ENCODE data around the gene LRATD1. TPM values are rescaled to one million over a fixed set of nuclear protein-coding genes. Genes with fewer than 3 reads are reported as not detected.

Gene LRATD1
- total RNA-seq, 2 experiments from 2014 or later, result not detected

DNA sequence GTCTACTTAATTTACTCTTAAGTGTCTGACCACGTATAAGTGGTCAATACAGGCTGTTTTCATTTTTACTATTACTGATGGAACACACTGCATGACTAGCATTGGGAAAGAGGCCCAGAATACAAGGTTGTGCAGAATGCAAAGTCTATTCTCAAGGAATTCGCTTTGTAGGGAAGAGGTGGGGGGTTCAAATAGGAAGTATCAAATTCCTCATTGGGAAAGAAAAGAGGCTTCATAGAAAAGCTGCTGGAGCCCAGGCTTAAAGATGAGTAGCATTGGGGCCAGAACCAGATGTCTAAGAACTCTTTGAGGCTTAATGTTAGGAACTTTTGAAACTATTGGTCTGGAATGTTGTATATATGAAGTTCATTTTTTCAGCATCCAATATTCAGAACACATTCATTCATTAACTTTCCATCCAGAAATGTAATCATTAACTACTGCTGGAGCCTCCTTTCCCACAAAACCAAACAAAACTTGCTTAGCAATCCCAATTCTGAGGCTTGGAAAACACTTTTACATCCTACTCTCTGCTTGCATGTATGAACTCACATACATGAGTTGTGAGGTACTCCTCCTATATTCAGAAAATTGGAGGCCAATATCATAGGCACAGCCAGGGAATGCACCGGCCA lies 994 bp upstream of the LRATD1 start:
- TF ChIP-seq, protein P1, sequence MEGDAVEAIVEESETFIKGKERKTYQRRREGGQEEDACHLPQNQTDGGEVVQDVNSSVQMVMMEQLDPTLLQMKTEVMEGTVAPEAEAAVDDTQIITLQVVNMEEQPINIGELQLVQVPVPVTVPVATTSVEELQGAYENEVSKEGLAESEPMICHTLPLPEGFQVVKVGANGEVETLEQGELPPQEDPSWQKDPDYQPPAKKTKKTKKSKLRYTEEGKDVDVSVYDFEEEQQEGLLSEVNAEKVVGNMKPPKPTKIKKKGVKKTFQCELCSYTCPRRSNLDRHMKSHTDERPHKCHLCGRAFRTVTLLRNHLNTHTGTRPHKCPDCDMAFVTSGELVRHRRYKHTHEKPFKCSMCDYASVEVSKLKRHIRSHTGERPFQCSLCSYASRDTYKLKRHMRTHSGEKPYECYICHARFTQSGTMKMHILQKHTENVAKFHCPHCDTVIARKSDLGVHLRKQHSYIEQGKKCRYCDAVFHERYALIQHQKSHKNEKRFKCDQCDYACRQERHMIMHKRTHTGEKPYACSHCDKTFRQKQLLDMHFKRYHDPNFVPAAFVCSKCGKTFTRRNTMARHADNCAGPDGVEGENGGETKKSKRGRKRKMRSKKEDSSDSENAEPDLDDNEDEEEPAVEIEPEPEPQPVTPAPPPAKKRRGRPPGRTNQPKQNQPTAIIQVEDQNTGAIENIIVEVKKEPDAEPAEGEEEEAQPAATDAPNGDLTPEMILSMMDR (IDR thresholded peaks at IDR 0.05), result no peak
- CTCF ChIA-PET, result no interaction called here
- H3K27ac Mint-ChIP-seq, result no peak overlapping the region
- POLR2A ChIA-PET, result no interaction called here
- DNase-seq (no peak), ATAC-seq (no peak)
- peaks cover 35% of the 10 kb centered on the region for H3K27me3 Mint-ChIP-seq
- H3K9me3 Mint-ChIP-seq, result peaks cover 3% of the 10 kb centered on the region
- H3K36me3 Mint-ChIP-seq (ENCODE audit: low read depth), result peaks cover 3% of the 10 kb centered on the region
- H3K4me3 Mint-ChIP-seq, result no peak overlapping the region
- intact Hi-C loops (cut with micrococcal nuclease), result no loop called here
- peaks cover 3% of the 10 kb centered on the region for H3K4me1 Mint-ChIP-seq (ENCODE audit: low read depth)

DNA sequence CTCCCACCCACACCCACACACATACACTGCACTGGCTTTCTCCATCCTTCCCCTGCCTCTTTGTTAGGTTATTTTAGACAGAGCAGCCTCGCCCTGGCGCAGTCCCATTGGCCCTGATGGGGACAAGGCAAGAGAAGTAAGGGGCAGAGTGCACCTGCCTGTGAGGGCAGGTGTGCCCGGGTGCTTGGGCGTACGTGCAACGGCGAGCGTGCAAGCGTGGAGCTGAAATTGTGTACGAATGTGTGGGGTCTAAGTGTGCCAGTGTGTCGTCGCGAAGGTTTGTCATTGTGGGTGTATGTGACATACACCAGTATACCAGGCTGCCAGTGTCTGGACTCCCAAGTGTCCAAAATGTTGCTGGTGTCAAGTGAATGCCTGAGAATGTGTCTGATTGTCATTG lies 544 bp downstream of the LRATD1 start:
- ChIA-PET POLR2A (no interaction called here), CTCF (no interaction called here)
- Mint-ChIP-seq H3K4me1 (ENCODE audit: low read depth) (peaks cover 3% of the 10 kb centered on the region), H3K36me3 (ENCODE audit: low read depth) (peaks cover 3% of the 10 kb centered on the region), H3K9me3 (peaks cover 3% of the 10 kb centered on the region), H3K27me3 (peaks cover 45% of the 10 kb centered on the region), H3K4me3 (no peak overlapping the region), H3K27ac (no peak overlapping the region)
- ATAC-seq, result no peak
- intact Hi-C loops (cut with micrococcal nuclease), result no loop called here
- DNase-seq, result no peak
- TF ChIP-seq, protein P1 (IDR thresholded peaks at IDR 0.05), result no peak

DNA sequence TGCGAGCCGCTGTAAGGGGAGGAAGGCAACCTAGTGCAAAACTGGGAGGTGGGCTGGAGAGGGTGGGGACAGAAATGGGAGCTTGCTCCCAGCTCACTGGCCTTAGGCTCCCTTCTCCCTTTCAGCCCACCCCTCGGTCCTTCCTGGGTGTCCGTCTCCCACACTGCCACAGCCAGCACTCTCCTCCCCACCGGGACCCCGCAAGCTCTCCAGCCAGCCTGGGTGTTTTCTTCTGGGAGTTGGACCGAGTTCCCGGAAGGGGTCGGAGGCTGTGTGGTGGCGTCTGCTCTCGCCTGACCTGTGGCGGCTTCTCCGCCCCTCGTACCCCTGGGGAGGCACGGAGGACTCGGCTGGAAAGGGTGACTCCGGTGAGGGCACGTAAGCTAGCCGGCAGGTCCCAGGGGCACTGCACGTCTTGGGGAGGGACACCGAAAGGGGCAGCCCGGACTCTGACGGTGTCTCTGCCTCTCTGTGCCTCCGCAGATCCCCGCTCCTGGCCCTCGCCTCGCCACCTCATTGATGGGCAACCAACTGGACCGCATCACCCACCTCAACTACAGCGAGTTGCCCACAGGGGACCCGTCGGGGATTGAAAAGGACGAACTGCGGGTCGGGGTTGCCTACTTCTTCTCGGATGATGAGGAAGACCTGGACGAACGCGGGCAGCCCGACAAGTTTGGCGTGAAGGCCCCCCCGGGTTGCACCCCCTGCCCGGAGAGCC lies 1.1 kb downstream of the LRATD1 start:
- Mint-ChIP-seq H3K27ac (no peak overlapping the region), H3K9me3 (peaks cover 3% of the 10 kb centered on the region), H3K4me3 (no peak overlapping the region), H3K36me3 (ENCODE audit: low read depth) (peaks cover 3% of the 10 kb centered on the region), H3K4me1 (ENCODE audit: low read depth) (peaks cover 3% of the 10 kb centered on the region), H3K27me3 (peaks cover 45% of the 10 kb centered on the region)
- intact Hi-C loops (cut with micrococcal nuclease), result no loop called here
- no peak for DNase-seq
- no peak for ATAC-seq
- TF ChIP-seq, protein P1 (IDR thresholded peaks at IDR 0.05), result no peak
- ChIA-PET CTCF (no interaction called here), POLR2A (no interaction called here)

DNA sequence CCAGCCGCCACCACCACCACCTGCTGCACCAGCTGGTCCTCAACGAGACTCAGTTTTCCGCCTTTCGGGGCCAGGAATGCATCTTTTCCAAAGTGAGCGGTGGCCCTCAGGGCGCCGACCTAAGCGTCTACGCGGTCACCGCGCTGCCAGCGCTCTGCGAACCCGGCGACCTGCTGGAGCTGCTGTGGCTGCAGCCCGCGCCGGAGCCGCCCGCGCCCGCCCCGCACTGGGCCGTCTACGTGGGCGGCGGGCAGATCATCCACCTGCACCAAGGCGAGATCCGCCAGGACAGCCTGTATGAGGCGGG lies 1.6 kb downstream of the LRATD1 start:
- Mint-ChIP-seq H3K4me3 (no peak overlapping the region), H3K27ac (no peak overlapping the region), H3K36me3 (ENCODE audit: low read depth) (peaks cover 3% of the 10 kb centered on the region), H3K4me1 (ENCODE audit: low read depth) (peaks cover 3% of the 10 kb centered on the region), H3K9me3 (peaks cover 3% of the 10 kb centered on the region), H3K27me3 (peaks cover 45% of the 10 kb centered on the region)
- ATAC-seq, result no peak
- no peak for DNase-seq
- intact Hi-C loops (cut with micrococcal nuclease), result no loop called here
- TF ChIP-seq, protein P1 (IDR thresholded peaks at IDR 0.05), result no peak
- ChIA-PET POLR2A (no interaction called here), CTCF (interaction anchor here (0.6 to 1.1 kb wide), 2 partner anchors 10 kb away, joined by 3 to 4 read pairs; no protein-coding TSS in a partner anchor)

Measured in activated CD8-positive, alpha-beta T cell treated with anti-CD3 and anti-CD28 coated beads for 36 hours (primary cell).